HuH-7 (cell line): ENCODE measurements around the gene SRSF2.
"Not testable (repeated sequence)": the region's sequence is repeated elsewhere in the genome, so short reads cannot be mapped to it uniquely, and the experiment has no call there.

Experiments
- DNase-seq: peaks from one replicate; pipeline ENCODE4 v3.0.0; 2011; ENCODE audit warnings: low spot score

The SRSF2 gene

DNA sequence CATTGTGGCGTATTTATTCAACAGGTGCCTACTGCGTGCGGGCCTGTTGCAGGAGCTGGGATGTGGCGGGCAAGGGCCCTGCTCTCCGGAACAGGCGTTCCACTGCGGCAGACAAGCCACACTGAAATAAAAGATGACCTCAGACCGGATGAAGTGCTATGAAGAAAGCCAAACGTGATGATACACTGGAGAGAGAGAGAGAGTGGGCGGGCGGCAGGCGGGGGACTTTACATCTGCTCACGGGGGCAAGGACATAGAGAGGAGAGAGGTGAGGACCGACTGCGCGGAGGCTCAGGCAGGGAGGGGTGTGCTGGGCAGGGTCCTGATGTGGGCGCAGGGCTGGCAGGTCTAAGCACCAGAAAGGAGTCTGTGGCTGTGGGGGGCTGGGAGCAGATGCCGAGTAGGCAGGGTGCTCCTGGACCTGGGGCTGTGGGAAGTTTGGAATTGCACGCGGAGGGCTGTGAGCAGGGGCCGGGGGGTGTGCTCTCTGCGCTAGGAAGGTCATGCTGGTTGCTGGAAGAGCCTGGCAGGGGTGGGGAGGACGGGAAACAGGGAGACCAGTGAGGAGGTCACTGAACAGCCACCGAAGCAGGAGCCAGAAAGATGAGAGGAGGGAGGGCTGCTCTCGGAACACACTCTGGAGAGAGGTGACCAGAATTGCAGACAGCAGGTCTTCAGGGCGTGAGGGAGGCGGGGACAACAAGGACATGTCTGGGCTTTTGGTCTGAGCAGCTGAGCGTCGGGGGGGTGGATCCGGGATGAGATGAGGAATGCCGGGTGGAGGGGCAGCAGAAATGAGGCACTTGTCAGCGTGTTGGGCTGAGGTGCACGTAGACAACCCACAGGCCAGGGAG lies 36.3 kb downstream of the SRSF2 start:
- DNase-seq: no peak

DNA sequence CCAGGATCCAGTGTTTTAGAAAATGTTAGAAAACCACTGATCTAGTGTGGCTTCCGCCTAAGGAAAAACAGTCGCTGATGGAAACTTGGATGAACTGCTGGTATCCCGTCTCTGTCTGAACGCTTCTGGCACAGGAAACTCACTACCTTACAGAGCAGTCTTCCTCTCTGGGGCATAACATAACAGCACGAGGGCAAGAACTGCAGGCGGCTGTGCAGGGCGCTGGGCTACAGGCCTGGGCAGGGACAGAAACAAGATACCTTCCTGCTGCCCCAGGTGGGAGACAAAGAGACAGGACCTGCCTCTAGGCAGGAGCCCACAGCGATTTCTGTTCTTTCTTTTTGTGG lies 36.9 kb downstream of the SRSF2 start:
- DNase-seq: no peak

DNA sequence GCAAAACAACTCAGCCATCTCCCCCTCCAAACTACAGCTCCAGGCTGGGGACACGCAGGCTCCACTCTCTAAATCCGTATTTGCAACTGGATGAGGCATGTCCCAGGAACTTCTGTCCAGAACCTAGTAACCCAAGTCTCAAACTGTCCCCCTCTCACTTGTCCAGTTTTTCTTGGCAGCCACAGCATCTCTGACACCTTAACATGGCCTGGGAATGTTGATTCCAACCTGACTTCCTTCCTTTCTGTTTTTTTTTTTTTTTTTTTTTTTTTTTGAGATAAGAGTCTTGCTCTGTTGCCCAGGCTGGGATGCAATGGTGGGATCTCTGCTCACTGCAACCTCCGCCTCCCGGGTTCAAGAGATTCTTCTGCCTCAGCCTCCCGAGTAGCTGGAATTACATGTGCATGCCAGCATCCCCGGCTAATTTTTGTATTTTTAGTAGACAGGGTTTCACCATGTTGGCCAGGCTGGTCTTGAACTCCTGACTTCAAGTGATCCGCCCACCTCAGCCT lies 38.6 kb downstream of the SRSF2 start:
- DNase-seq: not testable (repeated sequence)

DNA sequence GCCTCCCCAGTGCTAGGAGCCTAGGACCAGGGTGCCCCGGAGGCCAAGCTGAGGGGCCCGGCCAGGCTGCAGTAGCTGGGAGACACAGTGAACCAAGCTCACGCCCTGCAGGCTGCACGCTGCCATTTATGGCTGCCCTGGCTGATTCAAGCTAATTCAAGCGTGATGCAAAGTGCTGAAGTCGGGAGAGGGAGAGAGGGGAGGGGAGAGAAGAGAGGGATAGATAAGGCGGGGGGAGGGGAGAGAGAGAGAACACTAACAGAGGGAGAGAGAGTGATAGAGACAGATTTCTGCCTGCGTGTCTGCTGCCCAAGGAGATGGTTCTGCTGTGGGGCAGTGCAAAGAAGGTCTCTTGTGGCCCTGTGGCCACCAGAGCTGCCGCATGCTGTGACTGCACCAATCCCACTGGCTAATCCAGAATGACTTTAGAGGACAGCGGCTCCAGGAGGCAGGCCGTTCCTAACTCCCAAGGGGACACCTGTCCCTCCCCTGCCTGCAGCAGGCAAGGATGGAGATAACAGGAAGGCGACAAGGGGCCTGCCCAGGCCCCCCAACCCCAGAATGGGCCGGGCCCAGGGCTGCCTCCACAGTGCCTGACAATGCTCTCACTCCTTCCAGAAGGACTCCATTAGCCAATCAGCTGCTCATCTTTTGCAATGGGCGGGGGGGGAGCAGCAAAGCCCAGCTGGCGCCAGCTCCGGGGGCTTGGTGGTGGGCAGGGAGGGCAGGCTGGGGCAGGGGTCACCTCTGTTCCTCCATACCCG lies 39.2 kb downstream of the SRSF2 start:
- peak; percentile 72 for DNase-seq

DNA sequence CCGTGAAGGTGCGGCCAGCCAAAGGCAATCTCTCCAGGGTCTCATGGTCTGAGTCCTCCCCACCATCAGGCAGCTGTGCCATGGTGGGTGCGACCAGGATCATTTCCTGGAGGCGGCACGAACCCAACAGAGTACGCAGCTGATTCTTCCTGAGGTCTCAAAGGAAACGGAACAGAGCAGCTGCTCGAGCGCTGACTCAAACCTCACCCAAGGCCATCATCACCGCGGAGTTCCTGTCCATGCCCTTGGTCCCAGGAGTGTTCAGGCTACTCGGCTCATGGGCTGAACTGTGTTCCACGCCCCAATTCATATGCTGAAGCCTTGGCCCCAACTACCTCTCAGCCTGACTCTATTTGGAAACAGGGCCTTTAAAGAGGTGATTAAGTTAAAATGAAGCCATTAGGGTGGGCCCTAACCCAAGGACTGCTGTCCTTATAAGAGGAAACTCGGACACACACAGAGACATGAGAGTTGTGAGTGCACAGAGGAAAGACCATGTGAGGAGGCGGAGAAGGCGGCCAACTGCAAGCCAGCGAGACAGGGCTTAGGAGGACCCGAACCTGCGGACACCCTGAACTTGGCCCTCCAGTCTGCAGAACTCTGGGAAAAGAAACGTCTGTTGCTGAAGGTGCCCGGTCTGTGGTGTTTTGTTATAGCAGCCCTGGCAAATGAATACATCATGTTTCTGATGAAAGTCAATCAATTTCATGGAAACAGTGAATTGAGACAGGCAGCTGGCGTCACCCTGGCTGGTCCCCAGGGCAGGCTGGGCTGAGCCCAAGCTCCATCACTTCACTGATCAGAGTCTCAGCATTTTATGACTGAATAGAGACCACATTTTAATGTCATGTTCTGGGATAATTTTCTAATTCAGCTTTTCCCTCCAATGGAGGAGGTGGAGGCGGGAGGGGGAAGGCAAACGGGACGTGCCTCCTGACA lies 40.1 kb downstream of the SRSF2 start:
- DNase-seq: no peak

DNA sequence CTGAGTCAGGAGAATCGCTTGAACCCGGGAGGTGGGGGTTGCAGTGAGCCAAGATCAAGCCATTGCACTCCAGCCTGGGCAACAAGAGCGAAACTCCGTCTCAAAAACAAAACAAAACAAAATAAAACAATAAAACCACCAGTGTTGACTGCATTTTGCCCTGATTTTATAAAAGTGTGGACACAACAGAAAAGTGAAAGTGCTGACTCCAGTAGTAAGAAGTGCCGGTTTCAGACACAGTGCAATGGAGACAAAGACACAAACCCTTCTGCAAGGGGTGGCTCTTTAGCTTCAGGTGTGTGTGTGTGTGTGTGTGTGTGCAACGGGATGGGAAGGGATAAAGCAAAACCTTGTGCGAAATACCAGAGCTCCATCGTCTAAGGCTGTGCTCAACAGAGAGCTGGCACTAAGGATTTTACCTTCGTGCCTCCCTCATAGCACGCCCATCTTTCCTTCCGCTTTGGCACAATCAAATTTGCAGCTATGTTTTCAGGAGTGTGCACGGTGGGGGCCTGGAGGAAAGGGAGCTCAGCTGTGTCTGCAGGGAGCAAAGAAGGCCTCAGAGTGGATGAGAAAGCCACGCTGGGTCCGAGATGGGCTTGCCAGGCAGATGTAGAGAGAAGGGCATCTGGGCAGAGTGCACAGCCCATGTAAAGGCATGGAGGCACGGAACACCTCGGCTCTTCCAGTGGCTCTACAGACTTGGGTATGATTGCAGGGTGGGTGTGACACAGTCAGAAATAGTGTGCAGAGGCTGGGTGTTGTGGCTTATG lies 41.9 kb downstream of the SRSF2 start:
- DNase-seq: no peak

DNA sequence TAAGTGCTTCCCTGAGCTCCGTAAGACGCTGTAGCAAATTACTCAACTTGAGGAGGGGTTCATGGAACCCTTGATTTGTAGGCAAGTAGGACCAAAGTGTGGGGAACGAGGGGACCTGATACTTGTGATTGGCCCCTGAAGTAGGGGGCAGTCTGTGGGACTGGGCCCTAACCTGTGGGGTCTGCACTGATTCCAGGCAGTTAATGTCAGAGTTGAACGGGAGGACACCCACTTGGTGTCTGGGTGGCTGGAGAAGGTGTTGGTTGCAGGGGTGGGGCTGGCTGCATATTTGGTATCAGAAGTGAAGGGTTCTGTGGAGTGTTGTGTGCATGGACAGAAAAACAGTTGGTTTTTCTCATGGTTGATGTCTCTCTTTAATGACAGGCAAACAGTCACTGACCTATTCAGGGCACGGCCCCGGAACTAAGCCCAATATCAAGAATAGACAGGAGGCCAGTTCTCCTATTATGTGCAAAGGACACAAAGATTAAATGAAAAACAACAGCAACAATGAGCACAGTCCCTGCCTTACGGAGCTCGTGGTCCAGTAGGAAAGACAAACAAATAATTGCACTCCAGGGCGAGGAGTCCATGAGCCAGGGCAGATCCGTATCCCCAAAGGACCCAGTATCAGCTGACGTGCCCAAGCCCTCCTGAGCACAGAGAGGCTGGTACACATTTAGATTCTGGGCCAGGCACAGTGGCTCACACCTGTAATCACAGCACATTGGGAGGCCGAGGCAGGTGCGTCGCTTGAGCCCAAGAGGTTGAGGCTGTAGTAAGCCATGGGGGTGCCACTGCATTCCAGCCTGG lies 45.5 kb downstream of the SRSF2 start:
- no peak for DNase-seq

DNA sequence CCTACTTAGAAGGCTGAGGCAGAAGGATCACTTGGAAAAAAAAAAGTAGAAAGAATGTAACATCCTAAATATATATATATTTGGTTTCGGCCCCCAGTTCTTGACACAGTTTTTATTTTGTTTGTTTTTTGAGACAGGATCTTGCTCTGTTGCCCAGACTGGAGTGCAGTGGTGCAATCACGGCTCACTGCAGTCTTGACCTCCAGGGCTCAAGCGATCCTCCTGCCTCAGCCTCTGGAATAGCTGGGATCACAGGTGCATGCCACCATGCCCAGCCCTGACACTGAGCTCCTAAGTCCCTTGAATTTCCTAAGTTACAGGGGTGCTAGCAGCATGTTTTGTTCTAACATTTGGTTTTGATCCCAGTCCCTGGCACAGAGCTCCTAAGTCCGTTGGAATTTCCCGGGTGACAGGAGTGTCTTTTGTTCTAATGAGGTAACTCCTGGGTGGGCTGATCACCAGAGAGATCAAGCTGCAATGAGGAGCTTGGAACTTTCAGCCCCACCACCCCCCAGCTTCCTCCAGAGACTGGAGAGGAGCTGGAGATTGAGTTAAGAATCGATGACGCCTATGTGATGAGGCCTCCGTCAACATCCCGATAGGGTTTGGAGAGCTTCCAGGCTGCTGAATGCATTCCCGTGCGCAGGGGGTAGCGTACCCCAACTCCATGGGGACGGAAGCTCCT lies 46.4 kb downstream of the SRSF2 start:
- no peak for DNase-seq

DNA sequence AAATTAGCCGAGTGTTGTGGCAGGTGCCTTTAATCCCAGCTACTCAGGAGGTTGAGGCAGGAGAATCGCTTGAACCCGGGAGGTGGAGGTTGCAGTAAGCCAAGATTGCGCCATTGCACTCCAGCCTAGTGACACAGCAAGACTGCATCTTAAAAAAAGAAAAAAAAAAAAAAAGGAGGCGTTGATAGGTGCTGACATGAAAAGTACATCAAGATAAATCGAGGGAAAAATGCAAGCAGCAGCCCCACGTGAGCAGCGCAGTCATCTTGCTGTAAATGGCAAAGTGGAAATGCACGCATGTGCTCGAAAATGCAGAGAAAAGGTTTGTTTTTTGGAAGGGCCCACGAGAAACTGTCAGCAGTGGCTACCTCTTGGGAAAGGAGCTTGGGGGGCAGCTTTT lies 47.3 kb downstream of the SRSF2 start:
- DNase-seq: no peak

DNA sequence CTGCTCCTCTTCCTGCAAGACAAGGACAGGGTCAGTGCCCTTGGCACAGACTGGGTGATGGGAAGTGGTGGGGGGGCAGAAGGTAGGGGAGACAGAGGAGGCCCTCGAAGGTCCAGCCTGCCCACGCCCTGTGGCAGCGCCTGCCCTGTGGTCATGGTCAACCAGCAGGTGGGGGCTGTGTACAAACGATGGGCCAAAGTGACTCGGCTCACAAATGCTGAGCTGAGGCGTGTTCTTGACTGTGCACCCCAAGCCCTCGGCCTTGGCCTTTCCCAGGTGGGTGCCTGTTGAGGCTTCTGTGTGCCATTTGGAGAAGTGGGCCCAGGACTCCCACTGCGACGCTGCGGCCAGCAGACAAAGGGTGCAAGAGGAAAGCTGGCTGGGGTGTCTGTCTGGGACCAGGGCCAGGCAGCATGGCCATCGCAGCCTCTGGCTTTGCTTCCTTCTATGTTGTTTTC lies 48.9 kb downstream of the SRSF2 start:
- no peak for DNase-seq

DNA sequence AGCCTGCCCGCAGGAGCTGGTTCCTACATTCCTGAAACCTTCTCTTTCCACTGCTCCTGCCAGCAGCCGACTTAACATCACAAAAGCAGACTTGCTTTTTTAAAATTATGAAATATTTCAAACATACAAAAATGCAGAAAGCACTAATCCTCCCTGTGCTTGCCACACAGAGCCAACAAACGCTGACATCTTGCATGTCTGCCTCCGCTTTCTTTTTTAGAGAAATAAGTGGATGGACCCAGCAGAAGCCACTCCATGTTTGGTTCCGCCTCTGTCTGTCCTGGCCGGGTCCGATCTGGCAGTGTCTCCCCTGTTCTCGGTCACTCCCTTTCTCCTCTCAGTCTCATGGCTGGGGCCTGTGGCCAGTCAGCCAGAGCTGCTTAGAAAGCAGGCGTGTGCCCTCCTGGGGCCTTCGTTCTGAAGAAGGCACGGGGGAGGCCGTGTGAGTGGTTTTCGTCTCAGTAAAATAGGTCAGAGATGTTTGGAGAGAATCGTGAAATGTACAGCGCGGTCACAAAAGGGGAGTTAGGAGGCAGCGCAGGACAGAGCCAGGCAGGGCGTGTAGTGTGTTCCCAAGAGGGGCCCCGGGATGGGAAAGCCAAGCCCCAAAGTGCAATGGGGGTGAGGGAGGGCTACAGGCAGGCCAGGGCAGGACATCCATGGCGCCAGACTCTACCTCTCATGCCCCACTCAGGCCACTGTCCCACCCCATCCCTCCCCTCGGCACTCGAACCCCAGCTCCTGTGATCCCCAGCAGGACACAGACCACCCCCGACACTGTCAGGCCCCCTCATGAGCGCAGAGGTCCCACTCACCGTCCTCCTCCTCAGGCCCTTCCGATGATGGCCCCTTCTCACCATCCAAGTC lies 49.6 kb downstream of the SRSF2 start:
- DNase-seq: no peak

DNA sequence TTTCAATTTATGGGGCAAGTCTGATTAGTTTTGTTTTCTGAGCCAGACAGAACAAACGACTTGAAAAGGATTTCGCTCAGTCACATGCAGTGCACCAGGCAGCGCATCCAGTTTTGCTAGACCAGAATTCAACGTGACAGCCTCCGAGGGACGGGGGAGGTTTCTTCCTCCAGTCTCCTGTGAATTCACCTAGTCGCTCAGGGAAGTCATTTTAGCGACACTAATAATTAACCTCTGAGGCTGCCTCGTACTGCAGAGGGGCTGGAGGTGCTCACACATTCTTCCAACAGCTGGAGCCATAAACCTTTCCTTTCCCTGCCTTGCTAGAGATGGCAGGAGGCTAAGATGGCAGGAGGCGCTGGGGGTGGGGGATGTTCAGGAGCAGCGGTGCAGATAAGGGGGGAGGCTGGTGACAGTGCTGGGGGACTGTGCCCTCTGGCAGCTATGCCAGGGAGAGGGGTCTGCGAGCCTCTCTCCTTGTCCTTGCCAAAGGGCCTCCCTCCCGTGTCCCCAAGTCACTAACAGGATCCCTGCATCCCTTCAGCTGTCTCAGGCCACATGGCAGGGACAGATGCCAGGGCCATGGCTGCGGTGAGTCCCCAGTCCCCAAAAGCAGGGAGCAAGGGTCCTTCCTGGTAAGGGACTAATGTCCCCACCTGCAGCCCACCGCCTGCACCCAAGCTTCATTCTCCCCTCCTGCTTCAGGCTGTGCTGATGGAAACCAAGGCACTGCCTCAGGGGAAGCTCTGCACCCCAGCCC lies 50.4 kb downstream of the SRSF2 start:
- DNase-seq: no peak

DNA sequence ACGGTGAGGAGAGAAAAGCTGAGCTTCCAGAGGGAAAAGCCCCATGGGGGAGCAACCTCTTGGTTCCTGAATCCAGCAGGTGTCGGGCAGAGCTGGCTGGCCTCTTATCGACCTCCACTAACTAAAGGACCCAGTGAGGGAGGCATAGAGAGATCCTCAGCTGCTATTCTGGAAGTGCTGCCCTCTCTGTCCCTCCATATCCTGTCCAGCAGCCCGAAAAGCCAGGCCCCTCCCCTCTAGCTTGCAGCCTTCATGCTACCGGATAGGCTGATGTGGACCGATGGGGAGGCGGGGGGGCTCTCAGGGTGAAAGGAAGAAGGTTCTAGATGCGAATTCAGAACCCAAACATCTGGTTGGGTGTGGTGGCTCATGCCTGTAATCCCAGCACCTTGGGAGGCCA lies 51.3 kb downstream of the SRSF2 start:
- no peak for DNase-seq

DNA sequence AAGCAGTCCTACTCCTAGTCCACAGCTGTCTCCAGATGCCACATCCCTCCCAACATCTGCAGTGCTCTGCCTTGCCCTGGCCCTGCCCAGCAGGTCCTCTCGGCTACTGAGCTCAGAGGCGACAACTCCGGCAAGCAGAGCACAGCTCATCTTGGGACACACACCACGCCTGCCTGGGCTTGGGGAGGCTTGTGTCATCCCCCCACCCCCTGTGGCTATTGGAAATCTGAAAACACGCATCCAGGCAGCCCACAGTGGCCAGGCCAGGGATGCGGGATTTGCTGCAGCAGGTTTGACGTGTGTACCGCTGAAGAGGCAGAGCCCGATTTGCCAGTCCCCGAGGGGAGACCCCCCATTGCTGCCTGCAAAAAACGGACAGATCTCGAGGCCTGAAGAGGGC lies 51.8 kb downstream of the SRSF2 start:
- DNase-seq: no peak

DNA sequence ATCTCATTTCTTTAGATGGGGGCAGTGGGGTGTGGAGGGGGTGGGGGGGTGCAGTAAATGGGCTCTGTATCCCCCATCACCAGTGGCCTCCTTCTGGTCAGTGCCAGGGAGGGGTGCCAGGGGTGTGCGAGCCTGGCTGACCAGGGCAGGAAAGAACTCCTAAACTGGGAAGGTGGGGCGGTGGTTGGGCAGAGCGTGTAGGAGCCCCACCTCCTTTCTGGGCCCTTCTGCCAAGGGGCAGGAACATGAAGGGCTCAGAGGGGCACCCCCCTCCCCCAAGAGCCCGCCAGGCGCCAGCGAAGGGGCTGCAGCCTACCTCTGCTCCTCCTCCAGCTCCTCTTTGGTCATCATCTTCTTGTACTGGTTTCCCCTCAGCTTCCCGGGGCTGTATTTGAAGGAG lies 52.4 kb downstream of the SRSF2 start:
- no peak for DNase-seq
